Mesenchymal stem cell (in vitro differentiated cells and primary cell): ENCODE measurements around the gene UTP4.

Experiments
- DNase-seq: peaks from one replicate; pipeline ENCODE4 v3.0.0-alpha.2; 2013
- H2AFZ ChIP-seq: one replicate; pipeline ENCODE4 v1.6.1; 2013; ENCODE audit warnings: low read depth, mild to moderate bottlenecking, control low read depth, inconsistent platforms, low read length, moderate library complexity
- H2AK5ac ChIP-seq: 2 replicates; pipeline ENCODE4 v1.6.1; 2013; ENCODE audit warnings: low read length, moderate library complexity, mild to moderate bottlenecking, inconsistent platforms; ENCODE audit not compliant: severe bottlenecking
- H2BK120ac ChIP-seq: one replicate; pipeline ENCODE4 v1.6.1; 2013; ENCODE audit warnings: low read depth, mild to moderate bottlenecking, inconsistent platforms, low read length, moderate library complexity
- H2BK12ac ChIP-seq, 2 experiments: one replicate each; pipeline ENCODE4 v1.6.1; 2013; ENCODE audit warnings: inconsistent platforms in 2 of 2, low read length in 2 of 2, mild to moderate bottlenecking in 2 of 2, moderate library complexity in 2 of 2, control low read depth in 1 of 2
- H2BK15ac ChIP-seq: one replicate; pipeline ENCODE4 v1.6.1; 2013; ENCODE audit warnings: mild to moderate bottlenecking, low read depth, inconsistent platforms; ENCODE audit not compliant: poor library complexity, severe bottlenecking
- H2BK5ac ChIP-seq: 2 replicates; pipeline ENCODE4 v1.6.1; 2013; ENCODE audit warnings: low read depth, mild to moderate bottlenecking, low read length, control low read depth, inconsistent platforms; ENCODE audit not compliant: poor library complexity, severe bottlenecking
- H3K14ac ChIP-seq, 2 experiments: one replicate each; pipeline ENCODE4 v1.6.1; 2013; ENCODE audit warnings: inconsistent platforms in 2 of 2, low read length in 2 of 2, control low read depth in 1 of 2, mild to moderate bottlenecking in 1 of 2, moderate library complexity in 1 of 2
- H3K18ac ChIP-seq, 2 experiments: one replicate each; pipeline ENCODE4 v1.6.1; 2013; ENCODE audit warnings: inconsistent platforms in 2 of 2, low read length in 2 of 2, control low read depth in 1 of 2, low read depth in 1 of 2, mild to moderate bottlenecking in 1 of 2
- H3K23ac ChIP-seq, 2 experiments: one replicate each; pipeline ENCODE4 v1.6.1; 2013; ENCODE audit warnings: inconsistent platforms in 2 of 2, low read length in 2 of 2, mild to moderate bottlenecking in 2 of 2, moderate library complexity in 2 of 2, control low read depth in 1 of 2
- H3K27ac ChIP-seq: 2 replicates; pipeline ENCODE4 v1.5.1; 2013; ENCODE audit warnings: mild to moderate bottlenecking, moderate library complexity, low read length, control low read depth, inconsistent platforms; ENCODE audit not compliant: poor library complexity, severe bottlenecking
- H3K27me3 ChIP-seq, 2 experiments: 2 replicates each; pipeline versions ENCODE4 v1.6.1 to v1.7.0; 2013; ENCODE audit warnings: low read length in 2 of 2, mild to moderate bottlenecking in 2 of 2, moderate library complexity in 2 of 2, control low read depth in 1 of 2, inconsistent platforms in 1 of 2; ENCODE audit not compliant: control insufficient read depth in 1 of 2, insufficient read depth in 1 of 2
- H3K36me3 ChIP-seq, 2 experiments: 2 replicates each; pipeline versions ENCODE4 v1.6.1 to v1.7.0; 2013; ENCODE audit warnings: low read length in 2 of 2, control low read depth in 1 of 2, inconsistent platforms in 1 of 2, low read depth in 1 of 2, mild to moderate bottlenecking in 1 of 2; ENCODE audit not compliant: insufficient read depth in 2 of 2, control insufficient read depth in 1 of 2
- H3K4ac ChIP-seq, 2 experiments: one replicate each; pipeline ENCODE4 v1.6.1; 2013; ENCODE audit warnings: inconsistent platforms in 2 of 2, low read length in 2 of 2, mild to moderate bottlenecking in 2 of 2, moderate library complexity in 2 of 2, control low read depth in 1 of 2, low read depth in 1 of 2
- H3K4me1 ChIP-seq: 2 replicates; pipeline ENCODE4 v1.6.1; 2013; ENCODE audit warnings: low read depth, low read length, control low read depth; ENCODE audit not compliant: control insufficient read depth, insufficient read depth
- H3K4me2 ChIP-seq: 2 replicates; pipeline ENCODE4 v1.6.1; 2013; ENCODE audit warnings: low read length, mild to moderate bottlenecking, inconsistent platforms; ENCODE audit not compliant: poor library complexity, severe bottlenecking
- H3K4me3 ChIP-seq, 2 experiments: 2 replicates each; pipeline versions ENCODE4 v1.5.1 to v1.7.0; 2013; ENCODE audit warnings: low read length in 2 of 2, mild to moderate bottlenecking in 2 of 2, control low read depth in 1 of 2, low read depth in 1 of 2; ENCODE audit not compliant: insufficient read depth in 1 of 2
- H3K79me1 ChIP-seq: replicated peaks from 2 replicates; pipeline ENCODE4 v1.6.1; 2013; ENCODE audit warnings: mild to moderate bottlenecking, control low read depth, low read length, inconsistent platforms; ENCODE audit not compliant: poor library complexity, severe bottlenecking
- H3K9ac ChIP-seq: 2 replicates; pipeline ENCODE4 v1.7.0; 2013; ENCODE audit warnings: mild to moderate bottlenecking, low read length, moderate library complexity
- H3K9me3 ChIP-seq: 2 replicates; pipeline ENCODE4 v1.7.0; 2013; ENCODE audit warnings: mild to moderate bottlenecking, low read length; ENCODE audit not compliant: control insufficient read depth
- H4K8ac ChIP-seq: one replicate; pipeline ENCODE4 v1.6.1; 2013; ENCODE audit warnings: inconsistent platforms, mild to moderate bottlenecking, low read length, moderate library complexity
- H4K91ac ChIP-seq: one replicate; pipeline ENCODE4 v1.6.1; 2013; ENCODE audit warnings: mild to moderate bottlenecking, low read length, inconsistent platforms
- WGBS: methylation state at CpG from one replicate; pipeline ENCODE4 v1.1.7; 2013; ENCODE audit warnings: mixed read lengths; 5-methylcytosine and 5-hydroxymethylcytosine counted together

Gene UTP4

GRCh38 chr16:69191136-69191535 lies 58.7 kb downstream of the UTP4 start:
- Histone ChIP-seq H2BK120ac (no peak overlapping the region), H2BK5ac (no peak overlapping the region), H3K79me1 (peaks cover 17% of the 10 kb centered on the region), H3K23ac (no peak overlapping the region), H3K4me2 (no peak overlapping the region), H3K18ac (no peak overlapping the region), H3K4me3 (no peak overlapping the region), H4K8ac (no peak overlapping the region), H3K9ac (no peak overlapping the region), H3K27me3 (no peaks in the 10 kb centered on the region), H2BK12ac (no peak overlapping the region), H3K36me3 (no peaks in the 10 kb centered on the region), H4K91ac (no peak overlapping the region), H2AFZ (no peak overlapping the region), H2AK5ac (no peak overlapping the region), H3K14ac (no peak overlapping the region), H3K27ac (no peak overlapping the region), H3K9me3 (no peaks in the 10 kb centered on the region), H2BK15ac (no peak overlapping the region), H3K4me1 (peaks cover 8% of the 10 kb centered on the region), H3K4ac (no peak overlapping the region)
- no peak for DNase-seq
- 100% methylated on average over 1 of the region's 2 CpGs for WGBS

- no peak overlapping the region for H4K91ac ChIP-seq
- H3K4me3 ChIP-seq = no peak overlapping the region
- H3K14ac ChIP-seq = no peak overlapping the region
- no peak overlapping the region for H2AK5ac ChIP-seq
- no peak overlapping the region for H3K18ac ChIP-seq
- no peak overlapping the region for H3K4ac ChIP-seq
- no peak overlapping the region for H2BK5ac ChIP-seq
- peak overlapping the region; percentile 18 for H3K9ac ChIP-seq
- no peaks in the 10 kb centered on the region for H3K27me3 ChIP-seq
- H3K79me1 ChIP-seq = peaks cover 18% of the 10 kb centered on the region
- H3K27ac ChIP-seq = no peak overlapping the region
- no peak overlapping the region for H3K23ac ChIP-seq
- no peaks in the 10 kb centered on the region for H3K9me3 ChIP-seq
- no peak for DNase-seq
- no peak overlapping the region for H2BK120ac ChIP-seq
- no peak overlapping the region for H2BK12ac ChIP-seq
- H3K36me3 ChIP-seq = no peaks in the 10 kb centered on the region
- peaks cover 7% of the 10 kb centered on the region for H3K4me1 ChIP-seq
- no peak overlapping the region for H2AFZ ChIP-seq
- H2BK15ac ChIP-seq = no peak overlapping the region
- peak overlapping the region; percentile 24 for H4K8ac ChIP-seq
- H3K4me2 ChIP-seq = no peak overlapping the region
These were observed 61.4 kb downstream of the UTP4 start for GRCh38 chr16:69193855-69194254.

DNA sequence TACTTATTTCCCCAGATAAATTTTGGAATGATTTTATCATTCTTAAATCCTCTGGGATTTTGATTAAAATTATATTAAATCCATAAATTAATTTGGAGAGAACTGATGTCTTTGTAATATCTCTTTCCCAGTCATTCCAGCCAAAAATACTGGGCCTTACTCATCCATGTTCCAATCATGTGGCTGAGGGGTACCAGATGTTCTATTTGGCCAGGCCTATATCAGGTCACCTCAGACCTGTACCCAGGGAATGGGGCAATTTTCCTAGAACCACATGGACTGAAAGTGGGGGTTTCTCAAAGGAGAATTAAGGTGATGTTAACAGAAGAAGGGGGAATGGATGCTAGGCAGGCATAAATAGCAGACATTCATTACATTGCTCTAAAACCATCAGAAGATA lies 62.0 kb downstream of the UTP4 start:
- Histone ChIP-seq H3K14ac (no peak overlapping the region), H4K8ac (no peak overlapping the region), H3K9me3 (no peaks in the 10 kb centered on the region), H3K27ac (no peak overlapping the region), H3K27me3 (no peaks in the 10 kb centered on the region), H2BK120ac (no peak overlapping the region), H2BK15ac (no peak overlapping the region), H3K9ac (no peak overlapping the region), H3K4ac (no peak overlapping the region), H4K91ac (no peak overlapping the region), H2AK5ac (no peak overlapping the region), H3K23ac (no peak overlapping the region), H3K36me3 (no peaks in the 10 kb centered on the region), H3K4me2 (no peak overlapping the region), H2BK12ac (no peak overlapping the region), H2BK5ac (no peak overlapping the region), H2AFZ (no peak overlapping the region), H3K18ac (no peak overlapping the region), H3K4me3 (no peak overlapping the region), H3K79me1 (peaks cover 18% of the 10 kb centered on the region), H3K4me1 (peaks cover 5% of the 10 kb centered on the region)
- DNase-seq = no peak

DNA sequence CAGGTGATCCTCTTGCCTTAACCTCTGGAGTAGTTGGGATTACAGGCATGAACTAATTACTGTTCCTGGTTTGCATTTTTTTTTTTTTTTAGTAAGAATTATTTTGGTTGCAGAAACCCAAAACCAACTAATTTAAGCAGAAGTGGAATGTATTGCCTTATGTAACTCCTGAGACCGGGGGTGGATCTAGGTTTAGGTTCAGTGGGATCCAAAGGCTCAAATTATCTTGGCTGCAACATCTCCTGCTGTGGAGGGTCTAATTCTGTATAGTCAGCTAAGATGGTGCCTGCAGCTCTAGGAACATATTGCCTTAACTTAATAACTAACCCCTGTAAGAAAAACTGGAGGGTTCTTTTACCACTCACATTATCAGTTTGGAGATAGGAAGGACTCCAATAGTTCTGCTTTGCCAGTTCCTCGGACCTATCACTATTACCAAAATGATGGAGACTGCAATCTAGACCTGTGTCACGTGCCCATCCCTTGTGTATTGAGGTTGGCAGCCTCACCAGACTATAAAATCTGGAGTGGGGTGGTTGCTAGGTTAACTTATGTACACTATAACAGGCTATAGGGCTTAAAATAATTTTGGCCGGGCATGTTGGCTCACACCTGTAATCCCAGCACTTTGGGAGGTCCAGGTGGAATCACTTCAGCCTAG lies 63.0 kb downstream of the UTP4 start:
- H3K23ac ChIP-seq = no peak overlapping the region
- no peaks in the 10 kb centered on the region for H3K9me3 ChIP-seq
- H2BK12ac ChIP-seq = no peak overlapping the region
- no peaks in the 10 kb centered on the region for H3K27me3 ChIP-seq
- H3K18ac ChIP-seq = no peak overlapping the region
- H3K36me3 ChIP-seq = no peaks in the 10 kb centered on the region
- no peak overlapping the region for H2BK120ac ChIP-seq
- H3K9ac ChIP-seq = no peak overlapping the region
- DNase-seq = no peak
- no peak overlapping the region for H2AFZ ChIP-seq
- no peak overlapping the region for H3K14ac ChIP-seq
- H4K8ac ChIP-seq = no peak overlapping the region
- H2BK15ac ChIP-seq = no peak overlapping the region
- peaks cover 16% of the 10 kb centered on the region for H3K79me1 ChIP-seq
- no peak overlapping the region for H2AK5ac ChIP-seq
- peaks cover 4% of the 10 kb centered on the region for H3K4me1 ChIP-seq
- no peak overlapping the region for H4K91ac ChIP-seq
- no peak overlapping the region for H3K4me3 ChIP-seq
- no peak overlapping the region for H3K4ac ChIP-seq
- H3K27ac ChIP-seq = no peak overlapping the region
- H2BK5ac ChIP-seq = no peak overlapping the region
- H3K4me2 ChIP-seq = no peak overlapping the region
- WGBS = 99% methylated on average over 3 of the region's 4 CpGs
